ENCODE results near the gene PRDM8. TPM values are rescaled to one million over a fixed set of nuclear protein-coding genes. Genes with fewer than 3 reads are reported as not detected.
"Not testable (repeated sequence)": the region's sequence is repeated elsewhere in the genome, so short reads cannot be mapped to it uniquely, and the experiment has no call there.

The PRDM8 gene
- total RNA-seq, 1 donor from 2014 or later, result 1.6 TPM

GRCh38 chr4:80165855-80166254 lies 31.4 kb upstream of the PRDM8 start:
- H3K27ac ChIP-seq (ENCODE audit: low read depth, low read length), result no peak overlapping the region
- no peak overlapping the region for H3K9ac ChIP-seq (ENCODE audit: low read depth in 1 of 3, low read length in 3 of 3)
- H3K4me3 ChIP-seq (ENCODE audit: low read length in 3 of 3), result no peak overlapping the region
- no peaks in the 10 kb centered on the region for H3K9me3 ChIP-seq (ENCODE audit: control insufficient read depth in 3 of 3, low read length in 3 of 3)
- no peaks in the 10 kb centered on the region for H3K27me3 ChIP-seq (ENCODE audit: control insufficient read depth in 3 of 3, insufficient read depth in 3 of 3, low read length in 3 of 3)
- no peaks in the 10 kb centered on the region for H3K4me1 ChIP-seq (ENCODE audit: control insufficient read depth in 3 of 3, insufficient read depth in 3 of 3, low read length in 3 of 3)
- no peaks in the 10 kb centered on the region for H3K36me3 ChIP-seq (ENCODE audit: control insufficient read depth in 3 of 3, insufficient read depth in 3 of 3, low read length in 3 of 3)

DNA sequence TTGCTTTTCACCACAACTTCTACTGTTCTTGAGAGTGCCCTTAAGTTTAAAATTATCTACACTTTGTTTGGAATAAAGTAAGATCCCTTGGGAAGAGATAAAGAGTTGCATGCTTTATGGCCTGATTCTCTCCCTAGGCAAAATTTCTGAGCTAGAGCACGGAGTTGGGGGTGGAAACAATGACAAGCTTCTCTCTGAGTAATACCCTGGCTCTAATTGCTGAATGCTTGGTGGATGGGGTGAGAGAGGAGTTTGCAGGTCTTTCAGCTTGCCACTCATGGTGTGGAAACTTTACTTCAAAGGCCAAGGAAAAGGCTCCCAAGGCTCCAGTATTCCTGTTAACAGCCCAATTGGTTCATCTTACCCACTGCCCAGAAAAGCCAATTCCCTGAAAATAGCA lies 26.1 kb upstream of the PRDM8 start:
- H3K4me1 ChIP-seq (ENCODE audit: control insufficient read depth in 3 of 3, insufficient read depth in 3 of 3, low read length in 3 of 3), result no peaks in the 10 kb centered on the region
- no peak overlapping the region for H3K9ac ChIP-seq (ENCODE audit: low read depth in 1 of 3, low read length in 3 of 3)
- no peaks in the 10 kb centered on the region for H3K36me3 ChIP-seq (ENCODE audit: control insufficient read depth in 3 of 3, insufficient read depth in 3 of 3, low read length in 3 of 3)
- H3K27me3 ChIP-seq (ENCODE audit: control insufficient read depth in 3 of 3, insufficient read depth in 3 of 3, low read length in 3 of 3), result no peaks in the 10 kb centered on the region
- no peak overlapping the region for H3K4me3 ChIP-seq (ENCODE audit: low read length in 3 of 3)
- H3K27ac ChIP-seq (ENCODE audit: low read depth, low read length), result no peak overlapping the region
- no peaks in the 10 kb centered on the region for H3K9me3 ChIP-seq (ENCODE audit: control insufficient read depth in 3 of 3, low read length in 3 of 3)

GRCh38 chr4:80171656-80172055 lies 25.6 kb upstream of the PRDM8 start:
- no peaks in the 10 kb centered on the region for H3K4me1 ChIP-seq (ENCODE audit: control insufficient read depth in 3 of 3, insufficient read depth in 3 of 3, low read length in 3 of 3)
- no peak overlapping the region for H3K27ac ChIP-seq (ENCODE audit: low read depth, low read length)
- no peaks in the 10 kb centered on the region for H3K36me3 ChIP-seq (ENCODE audit: control insufficient read depth in 3 of 3, insufficient read depth in 3 of 3, low read length in 3 of 3)
- H3K9me3 ChIP-seq (ENCODE audit: control insufficient read depth in 3 of 3, low read length in 3 of 3), result no peaks in the 10 kb centered on the region
- no peaks in the 10 kb centered on the region for H3K27me3 ChIP-seq (ENCODE audit: control insufficient read depth in 3 of 3, insufficient read depth in 3 of 3, low read length in 3 of 3)
- H3K4me3 ChIP-seq (ENCODE audit: low read length in 3 of 3), result no peak overlapping the region
- H3K9ac ChIP-seq (ENCODE audit: low read depth in 1 of 3, low read length in 3 of 3), result no peak overlapping the region

DNA sequence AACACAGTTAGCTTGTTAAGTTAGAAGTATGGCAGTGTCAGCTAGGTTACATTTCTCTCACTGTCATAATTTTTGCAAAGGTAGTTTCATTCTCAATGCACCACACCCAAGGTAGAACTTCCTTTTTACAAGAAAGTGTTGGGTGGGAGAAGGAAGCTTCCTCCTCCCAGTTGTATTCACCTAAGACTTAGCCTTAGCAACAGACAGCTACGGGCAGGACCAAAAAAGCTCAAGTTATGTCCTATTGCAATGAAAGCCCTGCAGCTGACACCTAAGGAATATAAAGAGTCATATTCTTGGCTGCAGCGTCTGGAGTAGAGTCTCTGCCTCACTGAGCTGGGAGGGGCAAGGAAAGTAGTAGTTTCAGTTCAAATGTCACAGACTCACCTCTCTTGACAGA lies 25.1 kb upstream of the PRDM8 start:
- no peak overlapping the region for H3K27ac ChIP-seq (ENCODE audit: low read depth, low read length)
- H3K9me3 ChIP-seq (ENCODE audit: control insufficient read depth in 3 of 3, low read length in 3 of 3), result no peaks in the 10 kb centered on the region
- no peaks in the 10 kb centered on the region for H3K27me3 ChIP-seq (ENCODE audit: control insufficient read depth in 3 of 3, insufficient read depth in 3 of 3, low read length in 3 of 3)
- H3K36me3 ChIP-seq (ENCODE audit: control insufficient read depth in 3 of 3, insufficient read depth in 3 of 3, low read length in 3 of 3), result no peaks in the 10 kb centered on the region
- no peak overlapping the region for H3K9ac ChIP-seq (ENCODE audit: low read depth in 1 of 3, low read length in 3 of 3)
- H3K4me3 ChIP-seq (ENCODE audit: low read length in 3 of 3), result no peak overlapping the region
- H3K4me1 ChIP-seq (ENCODE audit: control insufficient read depth in 3 of 3, insufficient read depth in 3 of 3, low read length in 3 of 3), result no peaks in the 10 kb centered on the region

DNA sequence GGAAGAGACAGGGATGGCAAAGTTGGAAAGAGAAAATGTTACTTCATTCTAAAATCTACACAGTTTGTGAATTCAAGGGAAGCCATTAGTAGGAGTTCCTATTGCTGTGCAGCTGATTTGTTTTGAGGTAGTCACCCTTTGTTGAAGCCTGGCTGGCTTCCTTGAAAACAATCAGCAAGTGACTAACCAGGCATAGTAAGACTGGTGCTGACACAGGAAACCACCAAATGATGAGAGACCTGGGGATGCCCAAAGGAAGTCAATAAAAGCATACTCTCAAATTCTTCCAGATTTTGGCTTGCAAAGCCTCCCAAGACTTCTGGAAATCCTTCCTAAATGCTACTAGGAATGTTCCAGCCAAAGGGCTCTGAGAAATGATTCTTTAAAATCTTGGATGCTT lies 23.9 kb upstream of the PRDM8 start:
- no peak overlapping the region for H3K9ac ChIP-seq (ENCODE audit: low read depth in 1 of 3, low read length in 3 of 3)
- H3K27me3 ChIP-seq (ENCODE audit: control insufficient read depth in 3 of 3, insufficient read depth in 3 of 3, low read length in 3 of 3), result no peaks in the 10 kb centered on the region
- H3K9me3 ChIP-seq (ENCODE audit: control insufficient read depth in 3 of 3, low read length in 3 of 3), result no peaks in the 10 kb centered on the region
- no peaks in the 10 kb centered on the region for H3K36me3 ChIP-seq (ENCODE audit: control insufficient read depth in 3 of 3, insufficient read depth in 3 of 3, low read length in 3 of 3)
- no peak overlapping the region for H3K4me3 ChIP-seq (ENCODE audit: low read length in 3 of 3)
- no peak overlapping the region for H3K27ac ChIP-seq (ENCODE audit: low read depth, low read length)
- no peaks in the 10 kb centered on the region for H3K4me1 ChIP-seq (ENCODE audit: control insufficient read depth in 3 of 3, insufficient read depth in 3 of 3, low read length in 3 of 3)

GRCh38 chr4:80173841-80174240 lies 23.5 kb upstream of the PRDM8 start:
- H3K36me3 ChIP-seq (ENCODE audit: control insufficient read depth in 3 of 3, insufficient read depth in 3 of 3, low read length in 3 of 3), result no peaks in the 10 kb centered on the region
- no peak overlapping the region for H3K9ac ChIP-seq (ENCODE audit: low read depth in 1 of 3, low read length in 3 of 3)
- no peak overlapping the region for H3K27ac ChIP-seq (ENCODE audit: low read depth, low read length)
- no peaks in the 10 kb centered on the region for H3K9me3 ChIP-seq (ENCODE audit: control insufficient read depth in 3 of 3, low read length in 3 of 3)
- no peak overlapping the region for H3K4me3 ChIP-seq (ENCODE audit: low read length in 3 of 3)
- no peaks in the 10 kb centered on the region for H3K4me1 ChIP-seq (ENCODE audit: control insufficient read depth in 3 of 3, insufficient read depth in 3 of 3, low read length in 3 of 3)
- H3K27me3 ChIP-seq (ENCODE audit: control insufficient read depth in 3 of 3, insufficient read depth in 3 of 3, low read length in 3 of 3), result no peaks in the 10 kb centered on the region

- not testable (repeated sequence) for H3K36me3 ChIP-seq (ENCODE audit: control insufficient read depth in 3 of 3, insufficient read depth in 3 of 3, low read length in 3 of 3); H3K27ac ChIP-seq (ENCODE audit: low read depth, low read length); H3K27me3 ChIP-seq (ENCODE audit: control insufficient read depth in 3 of 3, insufficient read depth in 3 of 3, low read length in 3 of 3); H3K9ac ChIP-seq (ENCODE audit: low read depth in 1 of 3, low read length in 3 of 3); H3K9me3 ChIP-seq (ENCODE audit: control insufficient read depth in 3 of 3, low read length in 3 of 3); H3K4me1 ChIP-seq (ENCODE audit: control insufficient read depth in 3 of 3, insufficient read depth in 3 of 3, low read length in 3 of 3); H3K4me3 ChIP-seq (ENCODE audit: low read length in 3 of 3)
Observed at GRCh38 chr4:80177793-80178192, 19.5 kb upstream of the PRDM8 start.

- H3K27ac ChIP-seq (ENCODE audit: low read depth, low read length), result no peak overlapping the region
- H3K27me3 ChIP-seq (ENCODE audit: control insufficient read depth in 3 of 3, insufficient read depth in 3 of 3, low read length in 3 of 3), result peaks cover 2 to 17% (median 13%) of the 10 kb centered on the region in 3 donors
- H3K9ac ChIP-seq (ENCODE audit: low read depth in 1 of 3, low read length in 3 of 3), result no peak overlapping the region
- H3K4me3 ChIP-seq (ENCODE audit: low read length in 3 of 3), result no peak overlapping the region
- peaks cover 0 to 4% (median 0%) of the 10 kb centered on the region in 3 donors for H3K9me3 ChIP-seq (ENCODE audit: control insufficient read depth in 3 of 3, low read length in 3 of 3)
- peaks cover 4 to 11% (median 7%) of the 10 kb centered on the region in 3 donors for H3K4me1 ChIP-seq (ENCODE audit: control insufficient read depth in 3 of 3, insufficient read depth in 3 of 3, low read length in 3 of 3)
- H3K36me3 ChIP-seq (ENCODE audit: control insufficient read depth in 3 of 3, insufficient read depth in 3 of 3, low read length in 3 of 3), result no peaks in the 10 kb centered on the region
Observed at GRCh38 chr4:80178964-80179363, 18.3 kb upstream of the PRDM8 start.

DNA sequence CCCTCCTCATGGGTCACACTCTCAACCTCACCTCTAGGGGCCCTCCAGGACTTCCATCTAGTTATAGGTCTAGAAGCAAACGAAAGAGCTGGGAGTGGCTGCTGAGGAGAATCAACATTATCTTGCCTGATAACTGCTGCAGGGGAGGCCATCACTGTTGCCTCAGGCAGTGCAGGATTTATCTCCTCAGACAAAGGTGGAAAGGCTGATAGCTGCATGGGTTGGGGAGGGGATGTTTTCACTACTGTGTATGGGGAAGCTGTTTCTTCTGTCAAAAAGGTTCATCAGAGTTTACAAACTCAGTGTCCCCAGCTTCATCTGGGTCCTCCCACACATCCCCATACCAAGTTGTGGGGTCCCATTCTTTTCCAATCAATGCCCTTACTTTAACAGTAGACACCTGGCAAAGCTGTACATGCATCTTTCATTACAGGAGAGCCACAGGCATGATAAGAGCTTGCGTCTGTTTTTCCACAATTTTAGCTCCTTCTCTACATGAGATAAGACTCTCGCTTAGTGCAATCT lies 17.6 kb upstream of the PRDM8 start:
- Histone ChIP-seq H3K4me3 (ENCODE audit: low read length in 3 of 3) (no peak overlapping the region), H3K27me3 (ENCODE audit: control insufficient read depth in 3 of 3, insufficient read depth in 3 of 3, low read length in 3 of 3) (peaks cover 6 to 21% (median 21%) of the 10 kb centered on the region in 3 donors), H3K9me3 (ENCODE audit: control insufficient read depth in 3 of 3, low read length in 3 of 3) (peaks cover 0 to 4% (median 0%) of the 10 kb centered on the region in 3 donors), H3K4me1 (ENCODE audit: control insufficient read depth in 3 of 3, insufficient read depth in 3 of 3, low read length in 3 of 3) (peaks cover 11 to 19% (median 12%) of the 10 kb centered on the region in 3 donors), H3K36me3 (ENCODE audit: control insufficient read depth in 3 of 3, insufficient read depth in 3 of 3, low read length in 3 of 3) (no peaks in the 10 kb centered on the region), H3K27ac (ENCODE audit: low read depth, low read length) (no peak overlapping the region), H3K9ac (ENCODE audit: low read depth in 1 of 3, low read length in 3 of 3) (no peak overlapping the region)

- no peak overlapping the region for H3K9ac ChIP-seq (ENCODE audit: low read depth in 1 of 3, low read length in 3 of 3)
Observed at GRCh38 chr4:80180743-80181142, 16.6 kb upstream of the PRDM8 start.

More at GRCh38 chr4:80180743-80181142, 16.6 kb upstream of the PRDM8 start:
- H3K27ac ChIP-seq (ENCODE audit: low read depth, low read length), result no peak overlapping the region
- H3K9me3 ChIP-seq (ENCODE audit: control insufficient read depth in 3 of 3, low read length in 3 of 3), result peaks cover 0 to 4% (median 0%) of the 10 kb centered on the region in 3 donors
- no peak overlapping the region for H3K4me3 ChIP-seq (ENCODE audit: low read length in 3 of 3)
- H3K27me3 ChIP-seq (ENCODE audit: control insufficient read depth in 3 of 3, insufficient read depth in 3 of 3, low read length in 3 of 3), result peaks cover 16 to 32% (median 31%) of the 10 kb centered on the region in 3 donors
- no peaks in the 10 kb centered on the region for H3K36me3 ChIP-seq (ENCODE audit: control insufficient read depth in 3 of 3, insufficient read depth in 3 of 3, low read length in 3 of 3)
- peaks cover 22 to 28% (median 22%) of the 10 kb centered on the region in 3 donors for H3K4me1 ChIP-seq (ENCODE audit: control insufficient read depth in 3 of 3, insufficient read depth in 3 of 3, low read length in 3 of 3)
